Upper lobe of left lung (tissue), 6 donors: ENCODE results near the gene ACVR1B. TPM values are rescaled to one million over a fixed set of nuclear protein-coding genes. Genes with fewer than 3 reads are reported as not detected.

Experiments
- ATAC-seq, 2 donors: fragments of 200-7000 bp; cut with Tn5 transposase; one replicate each; pipeline ENCODE4 v1.9.1; 2022; ENCODE audit warnings: mild to moderate bottlenecking in 2 of 2, moderate library complexity in 2 of 2; ENCODE audit not compliant: low FRiP score in 2 of 2
- DNase-seq, 2 donors: peaks; one replicate each; pipeline ENCODE4 v3.0.0-alpha.2; 2019 to 2020
- H3K27ac ChIP-seq, 4 donors: fragments of 200-600 bp; sonication (generic); one replicate each; pipeline ENCODE4 v1.5.1; 2016 to 2019
- H3K27me3 ChIP-seq, 4 donors: fragments of 200-600 bp; sonication (generic); one replicate each; pipeline ENCODE4 v1.5.1; 2017 to 2019
- H3K36me3 ChIP-seq, 4 donors: fragments of 200-600 bp; sonication (generic); one replicate each; pipeline ENCODE4 v1.5.1; 2016 to 2019
- H3K4me1 ChIP-seq, 4 donors: fragments of 200-600 bp; sonication (generic); one replicate each; pipeline ENCODE4 v1.5.1; 2018 to 2019
- H3K4me3 ChIP-seq, 4 donors: fragments of 200-600 bp; sonication (generic); one replicate each; pipeline ENCODE4 v1.5.1; 2017 to 2019; ENCODE audit warnings: mild to moderate bottlenecking in 2 of 4, moderate library complexity in 1 of 4
- H3K9me3 ChIP-seq, 4 donors: fragments of 200-600 bp; sonication (generic); one replicate each; pipeline ENCODE4 v1.5.1; 2018 to 2019
- EP300 ChIP-seq, 4 donors: sonication (generic); formaldehyde crosslinking; IDR thresholded peaks; one replicate each; pipeline ENCODE4 v1.5.1; 2017; ENCODE audit warnings: antibody characterized with exemption in 4 of 4, control low read depth in 2 of 4
- POLR2A ChIP-seq, 4 donors: fragments of 450-650 bp; IDR thresholded peaks; one replicate each; pipeline ENCODE4 v1.5.1; 2016 to 2017; ENCODE audit warnings: antibody characterized with exemption in 4 of 4, mild to moderate bottlenecking in 2 of 4
- POLR2AphosphoS5 ChIP-seq, 2 donors: sonication (generic); formaldehyde crosslinking; IDR thresholded peaks; one replicate each; pipeline ENCODE4 v1.5.1; 2017; ENCODE audit warnings: antibody characterized with exemption in 2 of 2
- WGBS, 2 donors: methylation state at CpG; one replicate each; pipeline ENCODE4 v1.1.5; 2017 to 2018; 5-methylcytosine and 5-hydroxymethylcytosine counted together
- total RNA-seq, 6 donors: library from RNA; depleted of rRNA in 4 of 6; stranded (reverse); fragments of >200 nt in 4 of 6; gene quantifications; one replicate each; pipeline versions ENCODE4 v1.1.0 to v1.2.1, GENCODE V29; 2016 to 2021
- TF ChIP-seq, protein P1 (sequence below), 6 experiments: fragments of 450-650 bp in 4 of 6; fragments of 200-600 bp in 2 of 6; sonication (generic) in 2 of 6; IDR thresholded peaks; one replicate each; pipeline ENCODE4 v1.5.1; 2016 to 2019; ENCODE audit warnings: antibody characterized with exemption in 6 of 6
- donor health status: DM: no; HTN: no; CAD: no; lungs with moderate emphysema.
- donor health status: DM: no; HTN: yes; CAD: no; lungs with severe emphysema.

The ACVR1B gene
- total RNA-seq, 6 donors from 2014 or later: 13.0 to 44.9 (median 23.6) TPM

DNA sequence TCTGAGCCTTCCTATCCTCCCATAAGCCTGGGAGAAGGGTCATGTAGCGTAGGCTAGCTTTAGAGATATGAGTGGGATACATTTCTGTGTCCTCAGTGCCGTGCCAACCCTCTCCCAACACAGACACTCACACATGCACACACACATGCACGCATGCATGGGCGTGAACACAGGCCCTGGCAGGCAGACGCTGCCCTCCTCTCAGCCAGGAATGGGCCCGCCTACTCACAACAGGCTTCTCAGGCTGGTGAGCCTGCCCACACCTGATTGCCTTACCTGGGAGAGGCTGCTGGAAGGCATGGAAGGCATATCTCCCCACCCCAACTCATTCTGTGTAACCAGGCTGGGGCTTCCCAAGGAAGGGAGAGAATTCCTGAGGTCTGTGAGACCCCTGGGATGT, 12.8 kb upstream of the ACVR1B start:
- Histone ChIP-seq H3K36me3 (no peaks in the 10 kb centered on the region), H3K27ac (no peak overlapping the region), H3K9me3 (no peaks in the 10 kb centered on the region), H3K4me3 (no peak overlapping the region), H3K27me3 (no peaks in the 10 kb centered on the region), H3K4me1 (peaks cover 0 to 8% (median 5%) of the 10 kb centered on the region in 4 donors)
- TF ChIP-seq EP300 (IDR thresholded peaks at IDR 0.05) (no peak), POLR2AphosphoS5 (IDR thresholded peaks at IDR 0.05) (no peak), POLR2A (IDR thresholded peaks at IDR 0.05) (no peak)
- TF ChIP-seq, protein P1, sequence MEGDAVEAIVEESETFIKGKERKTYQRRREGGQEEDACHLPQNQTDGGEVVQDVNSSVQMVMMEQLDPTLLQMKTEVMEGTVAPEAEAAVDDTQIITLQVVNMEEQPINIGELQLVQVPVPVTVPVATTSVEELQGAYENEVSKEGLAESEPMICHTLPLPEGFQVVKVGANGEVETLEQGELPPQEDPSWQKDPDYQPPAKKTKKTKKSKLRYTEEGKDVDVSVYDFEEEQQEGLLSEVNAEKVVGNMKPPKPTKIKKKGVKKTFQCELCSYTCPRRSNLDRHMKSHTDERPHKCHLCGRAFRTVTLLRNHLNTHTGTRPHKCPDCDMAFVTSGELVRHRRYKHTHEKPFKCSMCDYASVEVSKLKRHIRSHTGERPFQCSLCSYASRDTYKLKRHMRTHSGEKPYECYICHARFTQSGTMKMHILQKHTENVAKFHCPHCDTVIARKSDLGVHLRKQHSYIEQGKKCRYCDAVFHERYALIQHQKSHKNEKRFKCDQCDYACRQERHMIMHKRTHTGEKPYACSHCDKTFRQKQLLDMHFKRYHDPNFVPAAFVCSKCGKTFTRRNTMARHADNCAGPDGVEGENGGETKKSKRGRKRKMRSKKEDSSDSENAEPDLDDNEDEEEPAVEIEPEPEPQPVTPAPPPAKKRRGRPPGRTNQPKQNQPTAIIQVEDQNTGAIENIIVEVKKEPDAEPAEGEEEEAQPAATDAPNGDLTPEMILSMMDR (IDR thresholded peaks at IDR 0.05): no peak
- DNase-seq: peak in 1 of 2 donors; percentile 28
- ATAC-seq: no peak
- 75 to 96% methylated on average over 3 to 6 of the region's 6 CpGs for WGBS, 2 donors

DNA sequence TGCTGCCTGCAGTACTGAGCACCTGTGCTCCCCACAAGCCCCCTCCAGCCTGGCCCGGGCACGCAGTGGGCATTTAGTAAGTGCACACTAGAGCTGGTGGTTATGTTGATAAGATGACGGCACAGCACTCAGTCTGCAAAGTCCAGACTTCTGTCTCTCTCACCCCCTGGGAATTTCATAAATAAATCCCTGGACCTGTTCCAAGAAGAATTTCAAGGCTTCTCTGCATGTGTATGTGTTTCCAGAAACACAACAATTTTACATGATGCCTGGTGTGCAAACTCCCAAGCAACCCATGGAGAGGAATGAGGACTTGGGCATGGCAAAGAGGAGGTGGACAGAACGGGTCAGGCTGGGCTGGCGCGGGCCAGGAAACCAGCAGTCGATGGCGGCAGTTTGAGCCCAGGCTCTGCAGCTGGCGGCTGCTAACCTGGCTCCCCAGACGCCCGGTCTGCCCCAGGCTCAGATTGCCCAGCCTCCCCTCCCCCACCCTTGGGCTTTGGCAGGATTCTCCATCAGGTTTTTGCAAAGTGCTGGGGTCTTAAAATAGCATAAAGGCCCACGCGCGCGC, 10.4 kb upstream of the ACVR1B start:
- TF ChIP-seq POLR2AphosphoS5 (IDR thresholded peaks at IDR 0.05) (no peak), EP300 (IDR thresholded peaks at IDR 0.05) (no peak), POLR2A (IDR thresholded peaks at IDR 0.05) (no peak)
- TF ChIP-seq, protein P1 (IDR thresholded peaks at IDR 0.05): no peak
- DNase-seq (peak in 1 of 2 donors; percentile 49), ATAC-seq (peak in 1 of 2 donors; percentile 61)
- Histone ChIP-seq H3K27ac (no peak overlapping the region), H3K9me3 (peaks cover 0 to 16% (median 7%) of the 10 kb centered on the region in 4 donors), H3K4me1 (peaks cover under 1 to 8% (median 5%) of the 10 kb centered on the region in 4 donors), H3K27me3 (no peaks in the 10 kb centered on the region), H3K36me3 (no peaks in the 10 kb centered on the region), H3K4me3 (no peak overlapping the region)
- 51 to 57% methylated on average over 7 to 15 of the region's 15 CpGs for WGBS, 2 donors

DNA sequence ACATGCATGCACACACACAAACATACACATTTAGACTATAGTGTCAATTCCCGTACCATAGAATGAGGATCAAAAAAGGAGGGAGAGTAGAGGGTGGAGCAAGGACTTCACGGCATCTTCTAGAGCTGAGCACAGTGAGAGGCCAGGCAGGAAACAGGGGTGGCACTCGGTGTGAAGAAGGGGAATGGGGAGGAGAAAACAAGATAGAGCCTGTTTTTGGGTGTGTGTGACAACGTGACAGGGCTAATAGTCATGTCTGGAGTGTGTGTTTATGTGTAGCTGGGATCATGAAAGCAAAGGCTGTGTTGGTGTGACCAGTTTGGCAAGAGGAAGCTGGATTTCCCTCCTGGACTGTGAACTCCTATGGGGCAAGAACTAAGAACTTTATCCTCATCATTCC, 9.9 kb upstream of the ACVR1B start:
- ATAC-seq: peak in 1 of 2 donors; percentile 16
- Histone ChIP-seq H3K36me3 (no peaks in the 10 kb centered on the region), H3K27ac (no peak overlapping the region), H3K4me1 (peaks cover 2 to 8% (median 5%) of the 10 kb centered on the region in 4 donors), H3K27me3 (no peaks in the 10 kb centered on the region), H3K9me3 (peaks cover 0 to 16% (median 7%) of the 10 kb centered on the region in 4 donors), H3K4me3 (no peak overlapping the region)
- no peak for TF ChIP-seq POLR2AphosphoS5 (IDR thresholded peaks at IDR 0.05)
- TF ChIP-seq, protein P1 (IDR thresholded peaks at IDR 0.05): no peak
- no peak for TF ChIP-seq POLR2A (IDR thresholded peaks at IDR 0.05)
- TF ChIP-seq EP300 (IDR thresholded peaks at IDR 0.05): no peak
- 39 to 40% methylated on average over 4 of the region's 4 CpGs for WGBS, 2 donors
- no peak for DNase-seq

DNA sequence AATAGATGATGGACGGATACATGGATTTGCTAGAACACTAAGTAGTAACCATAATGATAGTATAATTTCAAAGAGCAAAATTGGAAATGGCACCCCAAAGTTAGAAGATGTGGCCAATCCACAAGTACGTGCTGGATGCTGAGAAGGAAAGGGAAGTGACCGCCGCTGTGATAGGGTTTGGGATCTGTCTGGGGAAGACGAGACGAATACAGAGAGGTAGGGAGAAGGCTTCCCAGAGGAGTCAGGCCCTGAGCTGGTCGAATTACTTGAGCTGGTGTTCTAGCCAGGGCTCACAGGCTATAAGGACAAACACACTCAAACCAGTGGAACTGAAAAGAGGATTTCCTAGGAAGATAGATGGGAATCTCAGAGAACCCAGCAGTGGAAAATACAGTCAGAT, 9.4 kb upstream of the ACVR1B start:
- WGBS, 2 donors: 92 to 96% methylated on average over 7 of the region's 7 CpGs
- H3K4me1 ChIP-seq: peaks cover 2 to 8% (median 5%) of the 10 kb centered on the region in 4 donors
- H3K27ac ChIP-seq: no peak overlapping the region
- no peaks in the 10 kb centered on the region for H3K27me3 ChIP-seq
- H3K36me3 ChIP-seq: no peaks in the 10 kb centered on the region
- ATAC-seq: no peak
- DNase-seq: no peak
- no peak overlapping the region for H3K4me3 ChIP-seq
- peaks cover 0 to 16% (median 7%) of the 10 kb centered on the region in 4 donors for H3K9me3 ChIP-seq
- TF ChIP-seq POLR2A (IDR thresholded peaks at IDR 0.05) (no peak), EP300 (IDR thresholded peaks at IDR 0.05) (no peak), POLR2AphosphoS5 (IDR thresholded peaks at IDR 0.05) (no peak)
- TF ChIP-seq, protein P1 (IDR thresholded peaks at IDR 0.05): no peak

DNA sequence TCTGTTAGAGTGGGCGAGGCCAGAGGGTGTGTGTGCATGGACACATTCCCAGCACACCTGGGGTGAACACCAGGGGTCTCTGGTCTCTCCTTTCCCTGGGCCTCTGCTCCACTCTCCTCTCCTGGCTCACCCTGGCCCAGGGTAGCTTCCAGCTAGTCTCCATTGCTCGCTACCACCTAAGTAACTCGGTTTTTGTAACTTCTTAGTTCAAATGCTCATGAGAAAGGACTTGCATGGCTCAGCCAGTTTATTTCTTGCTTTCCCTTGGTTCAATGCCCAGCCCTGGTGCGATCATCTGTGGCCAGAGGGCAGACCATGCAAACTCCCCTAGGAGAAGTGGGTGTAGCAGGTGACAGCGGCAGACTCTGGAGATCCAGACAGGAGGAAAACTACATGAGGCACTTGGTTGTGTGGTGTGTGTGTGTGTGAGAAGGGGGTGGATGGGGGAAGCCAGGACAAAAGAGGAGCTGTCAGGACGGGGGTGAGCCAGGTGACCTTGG, 8.9 kb upstream of the ACVR1B start:
- Histone ChIP-seq H3K4me3 (no peak overlapping the region), H3K9me3 (peaks cover 0 to 16% (median 7%) of the 10 kb centered on the region in 4 donors), H3K27me3 (no peaks in the 10 kb centered on the region), H3K27ac (no peak overlapping the region), H3K36me3 (no peaks in the 10 kb centered on the region), H3K4me1 (peaks cover 2 to 8% (median 5%) of the 10 kb centered on the region in 4 donors)
- DNase-seq: no peak
- 90 to 94% methylated on average over 6 of the region's 6 CpGs for WGBS, 2 donors
- TF ChIP-seq, protein P1 (IDR thresholded peaks at IDR 0.05): no peak
- TF ChIP-seq POLR2A (IDR thresholded peaks at IDR 0.05) (no peak), POLR2AphosphoS5 (IDR thresholded peaks at IDR 0.05) (no peak), EP300 (IDR thresholded peaks at IDR 0.05) (no peak)
- no peak for ATAC-seq
